ENCODE results near the gene WFS1. TPM values are rescaled to one million over a fixed set of nuclear protein-coding genes. Genes with fewer than 3 reads are reported as not detected.

The WFS1 gene
- total RNA-seq, 4 donors from 2014 or later, result 62.3 to 159 (median 104) TPM

DNA sequence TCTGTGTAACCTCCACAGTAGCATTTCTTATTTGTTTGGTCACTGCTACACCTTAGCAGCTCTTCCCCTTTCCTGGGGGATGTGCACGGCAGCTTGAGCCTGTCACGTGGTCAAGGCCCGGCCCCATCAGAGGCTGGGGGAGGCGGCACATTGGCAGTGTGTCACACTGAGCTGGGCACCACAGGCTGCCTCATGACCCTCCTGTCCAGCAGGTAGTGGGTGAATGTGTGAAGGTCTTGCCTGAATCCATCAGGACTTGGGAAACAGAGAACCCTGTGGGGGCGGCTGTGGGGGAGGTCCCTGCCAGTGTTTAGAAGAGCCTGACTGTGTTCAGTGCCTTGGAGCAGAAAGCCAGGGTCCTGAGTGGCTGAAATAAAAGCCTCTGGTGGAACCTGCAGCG, 33.2 kb downstream of the WFS1 start:
- 67% methylated on average over 6 of the region's 6 CpGs for WGBS
- intact Hi-C loops (cut with DNase I), result no loop called here
- Histone ChIP-seq H3K9me3 (no peaks in the 10 kb centered on the region), H3K4me1 (peaks cover 0 to 7% (median 0%) of the 10 kb centered on the region in 4 donors), H3K4me3 (no peak overlapping the region), H3K36me3 (peaks cover 27 to 69% (median 66%) of the 10 kb centered on the region in 4 donors), H3K27me3 (no peaks in the 10 kb centered on the region), H3K27ac (replicated peaks in 1 of 4) (no peak overlapping the region)
- DNase-seq (ENCODE audit: extremely low spot score), result no peak
- TF ChIP-seq POLR2AphosphoS5 (IDR thresholded peaks at IDR 0.05), result no peak
- TF ChIP-seq, protein P1, sequence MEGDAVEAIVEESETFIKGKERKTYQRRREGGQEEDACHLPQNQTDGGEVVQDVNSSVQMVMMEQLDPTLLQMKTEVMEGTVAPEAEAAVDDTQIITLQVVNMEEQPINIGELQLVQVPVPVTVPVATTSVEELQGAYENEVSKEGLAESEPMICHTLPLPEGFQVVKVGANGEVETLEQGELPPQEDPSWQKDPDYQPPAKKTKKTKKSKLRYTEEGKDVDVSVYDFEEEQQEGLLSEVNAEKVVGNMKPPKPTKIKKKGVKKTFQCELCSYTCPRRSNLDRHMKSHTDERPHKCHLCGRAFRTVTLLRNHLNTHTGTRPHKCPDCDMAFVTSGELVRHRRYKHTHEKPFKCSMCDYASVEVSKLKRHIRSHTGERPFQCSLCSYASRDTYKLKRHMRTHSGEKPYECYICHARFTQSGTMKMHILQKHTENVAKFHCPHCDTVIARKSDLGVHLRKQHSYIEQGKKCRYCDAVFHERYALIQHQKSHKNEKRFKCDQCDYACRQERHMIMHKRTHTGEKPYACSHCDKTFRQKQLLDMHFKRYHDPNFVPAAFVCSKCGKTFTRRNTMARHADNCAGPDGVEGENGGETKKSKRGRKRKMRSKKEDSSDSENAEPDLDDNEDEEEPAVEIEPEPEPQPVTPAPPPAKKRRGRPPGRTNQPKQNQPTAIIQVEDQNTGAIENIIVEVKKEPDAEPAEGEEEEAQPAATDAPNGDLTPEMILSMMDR (IDR thresholded peaks at IDR 0.05), result no peak
- no peak for TF ChIP-seq EP300 (IDR thresholded peaks at IDR 0.05)
- TF ChIP-seq POLR2A (IDR thresholded peaks at IDR 0.05; ENCODE audit: low read depth), result no peak

- Histone ChIP-seq H3K4me1 (peaks cover 0 to 3% (median 3%) of the 10 kb centered on the region in 4 donors), H3K9me3 (no peaks in the 10 kb centered on the region), H3K4me3 (no peak overlapping the region), H3K27me3 (peaks cover 0 to 2% (median 0%) of the 10 kb centered on the region in 4 donors), H3K27ac (replicated peaks in 1 of 4) (no peak overlapping the region), H3K36me3 (peaks cover 27 to 60% (median 56%) of the 10 kb centered on the region in 4 donors)
- DNase-seq (ENCODE audit: extremely low spot score), result no peak
- intact Hi-C loops (cut with DNase I), result no loop called here
- 84% methylated on average over 10 of the region's 12 CpGs for WGBS
- TF ChIP-seq EP300 (IDR thresholded peaks at IDR 0.05), result no peak
- no peak for TF ChIP-seq POLR2AphosphoS5 (IDR thresholded peaks at IDR 0.05)
- TF ChIP-seq POLR2A (IDR thresholded peaks at IDR 0.05; ENCODE audit: low read depth), result no peak
- TF ChIP-seq, protein P1 (IDR thresholded peaks at IDR 0.05), result no peak
Measured at GRCh38 chr4:6303943-6304342, 34.3 kb downstream of the WFS1 start.

GRCh38 chr4:6306299-6306698, 36.6 kb downstream of the WFS1 start:
- Histone ChIP-seq H3K4me3 (no peak overlapping the region), H3K27me3 (peaks cover 0 to 7% (median 0%) of the 10 kb centered on the region in 4 donors), H3K4me1 (peaks cover 10 to 16% (median 13%) of the 10 kb centered on the region in 4 donors), H3K27ac (replicated peaks in 1 of 4) (no peak overlapping the region), H3K9me3 (no peaks in the 10 kb centered on the region), H3K36me3 (peaks cover 23 to 41% (median 39%) of the 10 kb centered on the region in 4 donors)
- WGBS, result 95% methylated on average over 4 of the region's 5 CpGs
- DNase-seq (ENCODE audit: extremely low spot score), result no peak
- intact Hi-C loops (cut with DNase I), result no loop called here
- TF ChIP-seq EP300 (IDR thresholded peaks at IDR 0.05), result no peak
- no peak for TF ChIP-seq POLR2AphosphoS5 (IDR thresholded peaks at IDR 0.05)
- TF ChIP-seq, protein P1 (IDR thresholded peaks at IDR 0.05), result no peak
- TF ChIP-seq POLR2A (IDR thresholded peaks at IDR 0.05; ENCODE audit: low read depth), result no peak

- no peak for DNase-seq (ENCODE audit: extremely low spot score)
- no peaks in the 10 kb centered on the region for H3K9me3 ChIP-seq
- peaks cover 10 to 16% (median 13%) of the 10 kb centered on the region in 4 donors for H3K4me1 ChIP-seq
- intact Hi-C loops (cut with DNase I), result no loop called here
- peaks cover 0 to 7% (median 0%) of the 10 kb centered on the region in 4 donors for H3K27me3 ChIP-seq
- H3K36me3 ChIP-seq, result peaks cover 14 to 32% (median 29%) of the 10 kb centered on the region in 4 donors
- 81% methylated on average over 11 of the region's 12 CpGs for WGBS
- TF ChIP-seq POLR2A (IDR thresholded peaks at IDR 0.05; ENCODE audit: low read depth), result no peak
- TF ChIP-seq EP300 (IDR thresholded peaks at IDR 0.05), result no peak
- TF ChIP-seq POLR2AphosphoS5 (IDR thresholded peaks at IDR 0.05), result no peak
- TF ChIP-seq, protein P1 (IDR thresholded peaks at IDR 0.05), result no peak
- no peak overlapping the region for H3K4me3 ChIP-seq
- no peak overlapping the region for H3K27ac ChIP-seq (replicated peaks in 1 of 4)
Measured at GRCh38 chr4:6307230-6307629, 37.6 kb downstream of the WFS1 start.

DNA sequence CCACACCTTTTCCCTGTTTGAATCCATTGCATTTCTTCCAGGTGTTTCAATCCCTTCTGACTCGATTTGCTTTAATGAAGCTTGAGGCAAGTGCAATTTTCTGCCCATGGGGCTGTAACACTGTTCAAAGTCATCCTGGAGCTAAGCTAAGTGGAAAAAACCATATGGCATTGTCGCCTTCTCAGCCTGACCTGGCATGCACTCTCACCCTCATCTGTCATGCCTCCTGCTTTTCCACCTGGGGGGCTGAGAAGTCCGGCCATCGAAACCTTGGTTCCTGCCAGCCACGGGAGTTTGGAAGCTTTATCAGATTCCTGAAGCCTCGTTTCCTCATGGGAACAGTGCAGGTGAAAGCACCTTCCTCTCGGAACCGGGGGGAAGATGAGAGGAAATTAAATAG, 38.2 kb downstream of the WFS1 start:
- no peak for DNase-seq (ENCODE audit: extremely low spot score)
- intact Hi-C loops (cut with DNase I), result no loop called here
- TF ChIP-seq, protein P1 (IDR thresholded peaks at IDR 0.05), result no peak
- TF ChIP-seq EP300 (IDR thresholded peaks at IDR 0.05) (no peak), POLR2A (IDR thresholded peaks at IDR 0.05; ENCODE audit: low read depth) (no peak), POLR2AphosphoS5 (IDR thresholded peaks at IDR 0.05) (no peak)
- Histone ChIP-seq H3K9me3 (no peaks in the 10 kb centered on the region), H3K4me3 (no peak overlapping the region), H3K27me3 (peaks cover 0 to 7% (median 0%) of the 10 kb centered on the region in 4 donors), H3K36me3 (peaks cover 12 to 25% (median 23%) of the 10 kb centered on the region in 4 donors), H3K27ac (replicated peaks in 1 of 4) (no peak overlapping the region), H3K4me1 (peaks cover 10 to 16% (median 13%) of the 10 kb centered on the region in 4 donors)
- WGBS, result 74% methylated on average over 8 of the region's 8 CpGs

All from esophagus muscularis mucosa (tissue), 4 donors.